ENCODE measurements around the gene MMP1. TPM values are rescaled to one million over a fixed set of nuclear protein-coding genes. Genes with fewer than 3 reads are reported as not detected.

MMP1 gene
- polyA plus RNA-seq, 1 donor (not counting 4 experiments of a cell fraction or from before 2014, with no cell fraction given), result 81.5 TPM

- dilution Hi-C loops (cut with MboI; ENCODE audit: extremely low pct_ligation_motif_present, low sequenced_read_pairs), result no loop called here
- H3K27me3 ChIP-seq (ENCODE audit: control insufficient read depth, extremely low read depth, insufficient read depth, low read length), result no peaks in the 10 kb centered on the region
- no peak for FAIRE-seq
These were observed 24.6 kb downstream of the MMP1 start for GRCh38 chr11:102773386-102773785.

GRCh38 chr11:102771351-102771750 is 26.6 kb downstream of the MMP1 start:
- H2AFZ ChIP-seq (ENCODE audit: control insufficient read depth, low read length), result no peak overlapping the region
- dilution Hi-C loops (cut with MboI; ENCODE audit: extremely low pct_ligation_motif_present, low sequenced_read_pairs), result no loop called here
- FAIRE-seq (no peak), DNase-seq (ENCODE audit: low read depth, low spot score) (no peak)
- no peaks in the 10 kb centered on the region for H3K36me3 ChIP-seq (ENCODE audit: control insufficient read depth in 2 of 2, extremely low read depth in 1 of 2, insufficient read depth in 2 of 2, low read length in 2 of 2)
- no peaks in the 10 kb centered on the region for H4K20me1 ChIP-seq (ENCODE audit: control insufficient read depth, extremely low read depth, insufficient read depth, low read length)
- no peaks in the 10 kb centered on the region for H3K27me3 ChIP-seq (ENCODE audit: control insufficient read depth, extremely low read depth, insufficient read depth, low read length)
- TF ChIP-seq EZH2 (IDR thresholded peaks at IDR 0.05; ENCODE audit: low read length), result no peak
- TF ChIP-seq CTCF (optimal IDR thresholded peaks at IDR 0.05 in 1 of 3, IDR thresholded peaks at IDR 0.05 in 1 of 3, conservative IDR thresholded peaks at IDR 0.05 in 1 of 3; ENCODE audit: extremely low read depth in 1 of 3, insufficient read depth in 2 of 3, low read length in 3 of 3), result no peak
- H3K9ac ChIP-seq (ENCODE audit: control insufficient read depth, extremely low read depth, insufficient read depth, low read length), result no peak overlapping the region
- H3K9me3 ChIP-seq (ENCODE audit: control insufficient read depth, low read depth, low read length), result no peaks in the 10 kb centered on the region
- no peak overlapping the region for H3K4me3 ChIP-seq (ENCODE audit: control insufficient read depth in 2 of 3, extremely low read depth in 1 of 3, insufficient read depth in 2 of 3, low read depth in 1 of 3, low read length in 3 of 3)
- no peaks in the 10 kb centered on the region for H3K79me2 ChIP-seq (ENCODE audit: control insufficient read depth, insufficient read depth, low read length)
- no peaks in the 10 kb centered on the region for H3K9me1 ChIP-seq (ENCODE audit: control insufficient read depth, extremely low read depth, insufficient read depth, low read length)
- peaks cover 4% of the 10 kb centered on the region for H3K4me1 ChIP-seq (ENCODE audit: control insufficient read depth, extremely low read depth, insufficient read depth, low read length)
- no peak overlapping the region for H3K27ac ChIP-seq (ENCODE audit: control insufficient read depth, insufficient read depth, low read length)
- no peak overlapping the region for H3K4me2 ChIP-seq (ENCODE audit: control insufficient read depth, extremely low read depth, insufficient read depth, low read depth, low read length)

More at GRCh38 chr11:102773386-102773785, 24.6 kb downstream of the MMP1 start:
- no peak for DNase-seq (ENCODE audit: low read depth, low spot score)
- H4K20me1 ChIP-seq (ENCODE audit: control insufficient read depth, extremely low read depth, insufficient read depth, low read length), result no peaks in the 10 kb centered on the region
- H3K4me2 ChIP-seq (ENCODE audit: control insufficient read depth, extremely low read depth, insufficient read depth, low read depth, low read length), result no peak overlapping the region
- H3K79me2 ChIP-seq (ENCODE audit: control insufficient read depth, insufficient read depth, low read length), result no peaks in the 10 kb centered on the region
- no peak overlapping the region for H3K9ac ChIP-seq (ENCODE audit: control insufficient read depth, extremely low read depth, insufficient read depth, low read length)
- H2AFZ ChIP-seq (ENCODE audit: control insufficient read depth, low read length), result no peak overlapping the region
- no peaks in the 10 kb centered on the region for H3K9me1 ChIP-seq (ENCODE audit: control insufficient read depth, extremely low read depth, insufficient read depth, low read length)
- no peak overlapping the region for H3K27ac ChIP-seq (ENCODE audit: control insufficient read depth, insufficient read depth, low read length)
- no peak overlapping the region for H3K4me3 ChIP-seq (ENCODE audit: control insufficient read depth in 2 of 3, extremely low read depth in 1 of 3, insufficient read depth in 2 of 3, low read depth in 1 of 3, low read length in 3 of 3)
- H3K36me3 ChIP-seq (ENCODE audit: control insufficient read depth in 2 of 2, extremely low read depth in 1 of 2, insufficient read depth in 2 of 2, low read length in 2 of 2), result no peaks in the 10 kb centered on the region
- H3K4me1 ChIP-seq (ENCODE audit: control insufficient read depth, extremely low read depth, insufficient read depth, low read length), result peaks cover 4% of the 10 kb centered on the region
- no peaks in the 10 kb centered on the region for H3K9me3 ChIP-seq (ENCODE audit: control insufficient read depth, low read depth, low read length)
- TF ChIP-seq EZH2 (IDR thresholded peaks at IDR 0.05; ENCODE audit: low read length) (no peak), CTCF (optimal IDR thresholded peaks at IDR 0.05 in 1 of 3, IDR thresholded peaks at IDR 0.05 in 1 of 3, conservative IDR thresholded peaks at IDR 0.05 in 1 of 3; ENCODE audit: extremely low read depth in 1 of 3, insufficient read depth in 2 of 3, low read length in 3 of 3) (no peak)

Measured in keratinocyte (primary cell).